Spinal cord (tissue), 10 donors: ENCODE measurements around the gene DBNL. TPM values are rescaled to one million over a fixed set of nuclear protein-coding genes. Genes with fewer than 3 reads are reported as not detected.

Experiments
- DNase-seq, 6 donors: peaks; one replicate each; pipeline versions ENCODE4 v3.0.0 to v3.0.0-alpha.2; 2013 to 2015; ENCODE audit warnings: low spot score in 6 of 6, low read depth in 4 of 6
- H3K27ac ChIP-seq: one replicate; pipeline ENCODE4 v1.5.1; 2013; ENCODE audit warnings: low read depth, low read length, control low read depth
- H3K27me3 ChIP-seq: one replicate; pipeline ENCODE4 v1.6.1; 2013; ENCODE audit warnings: low read length; ENCODE audit not compliant: control insufficient read depth, insufficient read depth
- H3K36me3 ChIP-seq: one replicate; pipeline ENCODE4 v1.6.1; 2013; ENCODE audit warnings: low read length; ENCODE audit not compliant: control insufficient read depth, insufficient read depth
- H3K4me1 ChIP-seq: one replicate; pipeline ENCODE4 v1.6.1; 2013; ENCODE audit warnings: low read length; ENCODE audit not compliant: control insufficient read depth, insufficient read depth
- H3K4me3 ChIP-seq: one replicate; pipeline ENCODE4 v1.5.1; 2013; ENCODE audit warnings: low read depth, low read length, control low read depth
- H3K9me3 ChIP-seq: one replicate; pipeline ENCODE4 v1.6.1; 2013; ENCODE audit warnings: low read length; ENCODE audit not compliant: control insufficient read depth, insufficient read depth
- WGBS: methylation state at CpG from one replicate; pipeline ENCODE4 v1.1.5; 2013; ENCODE audit warnings: missing lambda C conversion rate; ENCODE audit not compliant: insufficient coverage; 5-methylcytosine and 5-hydroxymethylcytosine counted together
- polyA plus RNA-seq, 2 donors: library from polyadenylated mRNA; unstranded; fragments of 120-200 nt; gene quantifications; one replicate each; pipeline ENCODE4 v1.2.1, GENCODE V29; 2013; ENCODE audit not compliant: insufficient read length in 2 of 2
- total RNA-seq, 2 donors: library from RNA; depleted of rRNA in 1 of 2; stranded (reverse); fragments of 120-200 nt in 1 of 2; fragments of >200 nt in 1 of 2; gene quantifications; one replicate each; pipeline versions ENCODE4 v1.2.3 to v1.2.4, GENCODE V29; 2013 to 2014
- donor health status: healthy.

Gene DBNL
- total and polyA plus RNA-seq, 4 donors = 46.5 to 93.2 (median 87.6) TPM

DNA sequence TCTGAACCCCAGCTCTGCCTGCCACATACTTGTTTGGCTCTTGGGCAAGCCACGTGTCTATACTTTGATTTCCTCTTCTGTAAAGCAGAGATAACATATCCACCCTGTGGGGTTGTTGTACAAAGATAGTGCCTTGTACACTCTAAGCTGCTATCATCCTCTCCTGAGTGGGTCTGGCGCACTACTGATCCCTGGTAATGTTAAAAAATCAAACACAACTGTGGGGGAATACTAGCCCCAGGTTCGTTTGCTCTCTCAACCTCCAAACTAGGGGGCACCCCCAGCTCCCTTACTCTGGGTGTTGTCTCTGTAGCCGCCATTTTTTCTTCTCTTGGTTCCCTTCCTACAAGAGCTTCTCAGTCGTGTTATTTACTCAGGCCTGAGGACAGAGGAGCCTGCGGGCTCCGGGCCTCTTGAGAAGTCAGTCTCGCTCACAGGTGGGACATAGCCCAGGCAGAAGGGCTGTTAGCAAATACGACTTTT, 36.8 kb downstream of the DBNL start:
- Histone ChIP-seq H3K4me3 (no peak overlapping the region), H3K4me1 (peaks cover 22% of the 10 kb centered on the region), H3K27ac (no peak overlapping the region), H3K9me3 (no peaks in the 10 kb centered on the region), H3K36me3 (peaks cover 46% of the 10 kb centered on the region), H3K27me3 (no peaks in the 10 kb centered on the region)
- no peak for DNase-seq
- 73% methylated on average over 3 of the region's 9 CpGs for WGBS

DNA sequence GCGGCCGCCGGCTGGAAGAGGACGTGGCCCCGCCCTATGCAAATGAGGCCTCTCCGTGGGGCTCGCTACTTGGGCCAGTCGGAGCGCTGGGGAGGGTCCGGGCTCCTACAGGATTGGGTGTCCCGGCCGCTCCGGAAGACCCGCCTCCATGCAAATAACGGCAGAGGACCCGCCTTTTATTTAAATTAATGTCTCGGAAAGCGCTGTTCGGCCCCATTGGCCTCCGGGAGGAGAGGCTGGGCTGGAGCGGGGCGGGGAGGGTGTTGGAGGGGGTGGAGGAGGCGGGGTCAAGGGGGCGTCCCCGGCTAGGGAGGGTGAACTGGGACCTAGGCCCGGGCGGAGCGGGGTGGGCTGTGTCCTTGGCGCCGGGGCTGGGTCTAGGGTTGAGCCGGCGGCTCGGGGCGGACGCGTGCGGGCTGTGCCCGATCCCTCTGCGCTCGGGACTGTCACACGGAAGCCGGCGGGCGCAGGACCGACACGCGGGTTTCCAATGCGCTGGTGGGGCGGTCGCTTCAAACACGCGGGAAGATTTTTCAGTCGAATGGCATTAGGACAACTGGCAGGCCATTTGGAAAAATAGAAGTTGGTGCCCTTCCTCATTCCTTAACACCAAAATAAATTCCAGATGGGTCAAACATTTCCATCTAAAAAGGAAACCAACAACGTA, 38.2 kb downstream of the DBNL start:
- WGBS = under 1% methylated on average over 49 of the region's 54 CpGs
- Histone ChIP-seq H3K4me3 (peak overlapping the region; percentile 74), H3K27ac (peak overlapping the region; percentile 64), H3K36me3 (peaks cover 33% of the 10 kb centered on the region), H3K4me1 (peaks cover 23% of the 10 kb centered on the region), H3K9me3 (no peaks in the 10 kb centered on the region), H3K27me3 (no peaks in the 10 kb centered on the region)
- peak; percentile 74 to 99 (median 94) for DNase-seq

DNA sequence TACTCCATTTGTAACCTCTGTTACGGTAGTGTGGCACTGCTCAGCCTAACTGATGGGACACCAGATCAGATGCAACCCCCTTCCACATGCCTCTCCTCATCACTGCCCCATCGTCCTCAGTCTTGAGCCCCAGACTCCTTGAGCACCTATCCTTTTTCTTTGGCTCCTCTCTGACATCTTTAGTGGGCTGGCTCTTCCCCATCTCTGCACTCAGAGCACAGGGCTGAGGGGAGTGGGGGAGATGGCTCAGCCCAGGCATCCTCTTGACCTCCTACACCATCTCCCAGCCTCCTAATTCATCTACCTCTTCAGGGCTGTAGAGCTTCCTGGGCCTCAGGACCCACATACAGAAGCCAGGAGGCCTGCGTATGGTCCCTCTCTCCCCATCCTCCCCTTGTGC, 39.3 kb downstream of the DBNL start:
- Histone ChIP-seq H3K27ac (peak overlapping the region; percentile 57), H3K4me3 (no peak overlapping the region), H3K9me3 (no peaks in the 10 kb centered on the region), H3K4me1 (peaks cover 34% of the 10 kb centered on the region), H3K27me3 (no peaks in the 10 kb centered on the region), H3K36me3 (peaks cover 21% of the 10 kb centered on the region)
- 97% methylated on average over 2 of the region's 3 CpGs for WGBS
- no peak for DNase-seq

DNA sequence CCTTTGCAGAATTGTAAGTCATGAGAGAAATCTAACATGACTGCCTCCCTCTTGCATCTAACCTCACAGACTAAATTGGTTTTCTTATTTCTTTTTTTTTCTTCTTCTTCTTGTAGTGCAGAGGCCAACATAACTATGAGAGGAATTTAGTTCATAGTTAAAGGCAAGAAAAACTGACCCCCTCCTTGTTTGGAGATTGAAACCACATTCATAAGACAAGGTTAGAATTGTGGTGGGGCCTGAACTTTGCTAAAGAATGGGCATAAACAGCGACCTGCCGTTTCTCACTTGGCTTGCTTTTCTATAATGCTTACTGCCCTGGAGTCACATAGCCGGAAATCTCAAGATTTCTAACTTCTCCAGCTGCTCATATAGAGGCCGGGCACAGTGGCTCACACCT, 40.2 kb downstream of the DBNL start:
- Histone ChIP-seq H3K27me3 (no peaks in the 10 kb centered on the region), H3K27ac (peak overlapping the region; percentile 57), H3K4me1 (peaks cover 35% of the 10 kb centered on the region), H3K36me3 (peaks cover 13% of the 10 kb centered on the region), H3K4me3 (no peak overlapping the region), H3K9me3 (no peaks in the 10 kb centered on the region)
- DNase-seq = no peak
- WGBS = 80% methylated on average over 4 of the region's 4 CpGs

DNA sequence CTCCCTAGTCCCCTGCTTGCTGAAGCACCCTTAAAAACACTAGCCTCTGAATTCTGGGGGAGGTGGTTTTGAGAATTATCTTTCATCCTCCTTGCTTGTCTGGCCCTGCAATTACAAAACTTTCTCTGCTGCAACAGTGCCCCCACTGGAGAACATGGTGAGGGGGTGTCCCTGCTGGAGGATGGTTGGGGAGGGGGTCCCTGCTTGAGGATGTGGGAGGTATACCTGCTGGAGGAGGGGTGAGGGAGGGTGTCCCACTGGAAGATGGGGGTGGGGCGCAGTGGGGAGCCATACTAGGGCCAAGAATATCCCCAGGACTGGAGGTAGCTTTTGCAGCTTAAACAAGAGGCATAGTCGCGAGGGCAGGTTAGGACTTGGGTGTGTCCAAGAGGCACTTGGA, 41.0 kb downstream of the DBNL start:
- WGBS = 61% methylated on average over 3 of the region's 3 CpGs
- peaks cover 34% of the 10 kb centered on the region for H3K4me1 ChIP-seq

DNA sequence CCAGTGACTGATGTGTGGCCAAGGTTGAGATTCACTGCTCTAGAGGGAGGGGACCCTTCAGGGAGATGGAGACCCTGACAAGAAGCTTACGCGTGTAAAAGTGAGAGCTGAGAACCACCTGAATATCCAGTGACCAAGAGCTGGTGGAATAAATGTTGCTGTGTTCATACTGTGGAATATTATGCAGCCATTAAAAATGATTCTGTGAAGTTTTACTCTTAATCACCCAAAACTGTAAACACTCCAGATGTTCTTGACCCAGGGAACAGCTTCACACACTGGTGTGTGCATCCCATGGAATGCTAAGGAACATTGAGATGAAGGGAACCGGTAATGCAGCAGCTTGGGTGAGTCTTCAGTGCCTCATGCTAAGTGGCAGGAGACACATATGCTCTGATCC, 42.1 kb downstream of the DBNL start:
- H3K27me3 ChIP-seq = no peaks in the 10 kb centered on the region
- no peak for DNase-seq
- no peaks in the 10 kb centered on the region for H3K36me3 ChIP-seq
- H3K4me3 ChIP-seq = no peak overlapping the region
- 100% methylated on average over 1 of the region's 3 CpGs for WGBS
- H3K9me3 ChIP-seq = no peaks in the 10 kb centered on the region
- H3K4me1 ChIP-seq = peaks cover 26% of the 10 kb centered on the region
- H3K27ac ChIP-seq = no peak overlapping the region

More for the DNA sequence above, 41.0 kb downstream of the DBNL start:
- Histone ChIP-seq H3K9me3 (no peaks in the 10 kb centered on the region), H3K4me3 (no peak overlapping the region), H3K27me3 (no peaks in the 10 kb centered on the region), H3K36me3 (peaks cover 4% of the 10 kb centered on the region), H3K27ac (no peak overlapping the region)
- no peak for DNase-seq

DNA sequence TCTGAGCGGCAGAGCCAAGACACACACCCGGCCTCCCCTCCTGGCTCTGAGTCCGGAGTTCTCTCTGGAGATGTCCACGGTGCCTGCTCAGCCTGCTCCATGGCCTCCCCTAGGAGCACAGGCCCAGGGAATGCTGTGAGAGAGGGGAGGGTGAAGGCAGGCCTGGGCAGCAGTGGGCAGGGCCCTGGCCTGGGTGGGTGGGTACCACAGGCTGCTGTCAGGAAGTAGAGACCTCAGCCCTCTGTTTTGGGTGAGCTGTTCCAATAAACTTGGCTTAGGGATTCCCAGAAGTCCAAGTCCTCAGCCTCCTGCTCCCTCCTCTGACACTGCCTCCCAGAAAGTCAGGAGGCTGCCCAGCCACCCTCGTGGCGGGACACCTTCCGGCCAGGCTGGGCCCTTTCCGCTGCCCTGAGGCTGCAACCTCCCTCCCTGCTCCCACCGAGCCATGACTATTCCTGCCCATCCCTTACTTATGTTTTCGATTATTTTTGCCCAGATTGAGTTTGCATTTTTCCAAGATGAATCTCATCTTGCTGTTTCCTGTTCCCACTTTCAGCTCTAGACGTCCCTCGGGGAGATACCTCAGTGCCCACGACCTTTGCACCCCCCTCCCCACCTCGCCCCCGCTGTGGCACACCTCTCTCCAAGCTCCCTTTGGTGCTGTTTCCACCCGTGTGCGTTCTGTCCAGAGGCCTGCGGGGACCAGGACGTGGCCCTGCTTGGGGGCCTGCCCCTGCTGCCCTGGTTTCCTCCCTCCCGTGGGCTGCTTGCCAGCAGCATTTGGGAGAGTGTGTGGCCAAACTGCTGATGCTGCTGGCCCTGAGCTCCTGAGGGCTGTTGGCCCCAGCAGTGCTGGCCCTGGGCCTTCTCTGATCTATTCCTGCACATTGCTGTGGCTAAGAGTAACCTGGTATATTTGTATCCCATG, 43.7 kb downstream of the DBNL start:
- no peak overlapping the region for H3K4me3 ChIP-seq
- peak overlapping the region; percentile 84 for H3K27ac ChIP-seq
- H3K9me3 ChIP-seq = no peaks in the 10 kb centered on the region
- DNase-seq = peak in 1 of 6 donors; percentile 56
- H3K27me3 ChIP-seq = no peaks in the 10 kb centered on the region
- H3K36me3 ChIP-seq = no peaks in the 10 kb centered on the region
- WGBS = 74% methylated on average over 16 of the region's 20 CpGs
- H3K4me1 ChIP-seq = peaks cover 22% of the 10 kb centered on the region

DNA sequence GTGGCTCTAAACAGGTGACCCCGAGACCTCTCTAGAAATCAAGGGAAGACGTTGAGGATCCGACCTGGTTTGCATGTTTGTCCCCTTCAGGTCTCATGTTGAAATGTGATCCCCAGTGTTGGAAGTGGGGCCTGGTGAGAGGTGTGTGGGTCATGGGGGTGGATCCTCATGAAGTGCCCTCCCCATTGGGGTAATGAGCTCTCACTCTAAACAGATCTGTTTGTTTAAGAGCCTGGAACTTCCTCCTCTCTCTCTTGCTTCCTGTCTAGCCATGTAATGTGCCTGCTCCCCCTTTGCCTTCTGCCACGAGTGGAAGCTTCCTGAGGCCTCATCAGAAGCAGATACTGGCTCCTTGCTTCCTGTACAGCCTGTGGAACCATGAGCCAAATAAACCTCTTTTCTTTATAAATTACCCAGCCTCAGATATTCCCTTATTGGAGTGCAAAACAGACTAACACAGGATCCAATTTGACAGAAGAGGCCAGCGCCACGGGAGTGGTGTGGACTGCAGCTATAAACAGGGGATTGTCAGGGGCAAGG, 48.7 kb downstream of the DBNL start:
- Histone ChIP-seq H3K27ac (no peak overlapping the region), H3K4me3 (no peak overlapping the region), H3K4me1 (peaks cover 7% of the 10 kb centered on the region), H3K36me3 (no peaks in the 10 kb centered on the region), H3K9me3 (no peaks in the 10 kb centered on the region), H3K27me3 (no peaks in the 10 kb centered on the region)
- DNase-seq = no peak
- WGBS = 59% methylated on average over 6 of the region's 6 CpGs

DNA sequence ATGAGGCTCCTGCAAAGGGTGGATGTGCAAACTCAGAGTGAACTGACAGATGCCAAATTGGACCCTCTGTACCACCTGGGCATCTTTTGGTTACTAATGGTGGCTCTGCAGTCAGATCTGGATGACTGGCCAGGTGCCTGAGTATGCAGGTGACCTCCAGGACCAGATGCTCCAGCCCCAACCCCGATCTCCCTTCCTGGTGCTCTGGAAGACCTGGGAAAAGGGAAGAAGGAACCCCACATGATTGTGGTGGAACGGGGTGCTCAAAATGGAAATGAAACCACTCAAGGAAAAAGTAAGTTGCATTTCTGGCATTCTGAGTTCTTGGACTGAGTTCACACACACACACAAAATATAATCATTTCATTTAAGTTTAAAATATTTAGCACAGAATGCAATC, 49.9 kb downstream of the DBNL start:
- no peaks in the 10 kb centered on the region for H3K4me1 ChIP-seq
- DNase-seq = no peak

More for the DNA sequence above, 49.9 kb downstream of the DBNL start:
- Histone ChIP-seq H3K27ac (no peak overlapping the region), H3K27me3 (no peaks in the 10 kb centered on the region), H3K36me3 (no peaks in the 10 kb centered on the region), H3K4me3 (no peak overlapping the region), H3K9me3 (no peaks in the 10 kb centered on the region)
- WGBS = 100% methylated on average over 1 of the region's 2 CpGs
